ENCODE measurements around the gene CAMP.
"Not testable (repeated sequence)": the region's sequence is repeated elsewhere in the genome, so short reads cannot be mapped to it uniquely, and the experiment has no call there.

GRCh38 chr3:48271223-48271622 lies 47.9 kb downstream of the CAMP start:
- TF ChIP-seq CTCF (IDR thresholded peaks at IDR 0.05; ENCODE audit: poor library complexity); EZH2 (IDR thresholded peaks at IDR 0.05; ENCODE audit: borderline replicate concordance): not testable (repeated sequence)
